Erythroblast (primary cell): Measurements from ENCODE around the gene CCDC171.
"Not testable (repeated sequence)": the region's sequence is repeated elsewhere in the genome, so short reads cannot be mapped to it uniquely, and the experiment has no call there.

ENCODE experiments used
- GATA1 ChIP-seq: IDR thresholded peaks from 2 replicates; pipeline ENCODE4 v1.6.1; 2011; ENCODE audit warnings: low read depth, mild to moderate bottlenecking, control low read depth, low read length, moderate library complexity
- POLR2A ChIP-seq: IDR thresholded peaks from 2 replicates; pipeline ENCODE4 v1.6.1; 2011; ENCODE audit warnings: mild to moderate bottlenecking, low read length

- TF ChIP-seq POLR2A, GATA1: not testable (repeated sequence)
Measured at GRCh38 chr9:15699876-15700559, 147.2 kb downstream of the CCDC171 start.
